Stomach (tissue), 9 donors: ENCODE data around the gene DHX36. TPM values are rescaled to one million over a fixed set of nuclear protein-coding genes. Genes with fewer than 3 reads are reported as not detected.

Experiments
- DNase-seq, 2 donors: peaks; one replicate each; pipeline versions ENCODE4 v3.0.0 to v3.0.0-alpha.2; 2013 to 2019
- H3K27ac ChIP-seq, 5 donors: fragments of 200-600 bp in 4 of 5; sonication (generic) in 4 of 5; one replicate each; pipeline ENCODE4 v1.5.1; 2013 to 2019; ENCODE audit warnings: mild to moderate bottlenecking in 1 of 5, moderate library complexity in 1 of 5
- H3K27me3 ChIP-seq, 3 donors: fragments of 200-600 bp; sonication (generic); one replicate each; pipeline ENCODE4 v1.5.1; 2017 to 2019; ENCODE audit warnings: mixed run types in 1 of 3
- H3K36me3 ChIP-seq, 4 donors: fragments of 200-600 bp; sonication (generic); 1 replicate in 3 of 4; 2 replicates in 1 of 4; pipeline ENCODE4 v1.5.1; 2016 to 2019
- H3K4me1 ChIP-seq, 4 donors: fragments of 200-600 bp; sonication (generic); one replicate each; pipeline ENCODE4 v1.5.1; 2016 to 2019
- H3K4me3 ChIP-seq, 4 donors: fragments of 200-600 bp; sonication (generic) in 3 of 4; one replicate each; pipeline ENCODE4 v1.5.1; 2016 to 2019; ENCODE audit warnings: mild to moderate bottlenecking in 1 of 4
- H3K9me3 ChIP-seq, 4 donors: fragments of 200-600 bp; sonication (generic); one replicate each; pipeline ENCODE4 v1.5.1; 2016 to 2019
- CTCF ChIP-seq, 7 experiments: fragments of 450-650 bp in 4 of 7; fragments of 200-600 bp in 3 of 7; sonication (generic) in 3 of 7; IDR thresholded peaks; one replicate each; pipeline ENCODE4 v1.5.1; 2016 to 2019; ENCODE audit warnings: antibody characterized with exemption in 7 of 7, control low read depth in 2 of 7, mild to moderate bottlenecking in 1 of 7
- EP300 ChIP-seq: sonication (generic); formaldehyde crosslinking; IDR thresholded peaks from one replicate; pipeline ENCODE4 v1.6.1; 2017; ENCODE audit warnings: antibody characterized with exemption
- POLR2A ChIP-seq, 4 donors: fragments of 450-650 bp; IDR thresholded peaks; one replicate each; pipeline ENCODE4 v1.6.1; 2016; ENCODE audit warnings: antibody characterized with exemption in 4 of 4, control low read depth in 2 of 4, mild to moderate bottlenecking in 1 of 4, moderate library complexity in 1 of 4
- POLR2AphosphoS5 ChIP-seq, 3 donors: sonication (generic); formaldehyde crosslinking; IDR thresholded peaks; one replicate each; pipeline ENCODE4 v1.6.1; 2016; ENCODE audit warnings: antibody characterized with exemption in 3 of 3
- WGBS, 5 donors: extraction: QIAGEN DNeasy Blood & Tissue Kit in 3 of 5; methylation state at CpG; one replicate each; pipeline versions ENCODE4 v1.1.5 to v1.1.7; 2013 to 2018; 5-methylcytosine and 5-hydroxymethylcytosine counted together
- intact Hi-C: fragments of 100-400 bp; cut with DNase I; formaldehyde crosslinking; loops from one replicate; pipeline ENCODE4 v1.15.1; 2023; ENCODE audit warnings: low total_unique reads
- polyA plus RNA-seq, 3 donors: library from polyadenylated mRNA; stranded (reverse); fragments of 200-250 nt; gene quantifications; one replicate each; pipeline ENCODE4 v1.2.3, GENCODE V29; 2013
- total RNA-seq, 5 donors: library from RNA; depleted of rRNA; stranded (reverse); fragments of >200 nt; gene quantifications; one replicate each; pipeline versions ENCODE4 v1.1.0 to v1.2.3, GENCODE V29; 2014 to 2016
- donor health status: healthy with polysubstance abuse.
- donor health status: Bipolar disorder and iron deficiency.
- donor health status: healthy.

Gene DHX36
- total and polyA plus RNA-seq, 8 donors = 4.6 to 138 (median 36.0) TPM

GRCh38 chr3:154290187-154290586 is 34.1 kb downstream of the DHX36 start:
- peaks cover 13 to 91% (median 89%) of the 10 kb centered on the region in 4 donors for H3K36me3 ChIP-seq
- no peak overlapping the region for H3K27ac ChIP-seq
- intact Hi-C loops = no loop called here

GRCh38 chr3:154285221-154285620 is 39.1 kb downstream of the DHX36 start:
- H3K4me3 ChIP-seq = no peak overlapping the region
- H3K27me3 ChIP-seq = no peaks in the 10 kb centered on the region
- H3K9me3 ChIP-seq = no peaks in the 10 kb centered on the region
- no peak for DNase-seq
- peaks cover 17 to 91% (median 86%) of the 10 kb centered on the region in 4 donors for H3K36me3 ChIP-seq
- peaks cover 0 to 8% (median 0%) of the 10 kb centered on the region in 4 donors for H3K4me1 ChIP-seq
- WGBS, 5 donors = 83 to 93% (median 86%) methylated on average over 2 of the region's 2 CpGs
- intact Hi-C loops = no loop called here
- no peak for TF ChIP-seq CTCF (IDR thresholded peaks at IDR 0.05)
- no peak for TF ChIP-seq EP300
- TF ChIP-seq POLR2A (IDR thresholded peaks at IDR 0.05) = no peak
- no peak for TF ChIP-seq POLR2AphosphoS5 (IDR thresholded peaks at IDR 0.05)
- H3K27ac ChIP-seq = no peak overlapping the region

More at GRCh38 chr3:154290187-154290586, 34.1 kb downstream of the DHX36 start:
- Histone ChIP-seq H3K4me3 (no peak overlapping the region), H3K9me3 (no peaks in the 10 kb centered on the region), H3K27me3 (no peaks in the 10 kb centered on the region), H3K4me1 (no peaks in the 10 kb centered on the region)
- 93 to 99% (median 97%) methylated on average over 5 of the region's 5 CpGs for WGBS, 5 donors
- DNase-seq = no peak
- no peak for TF ChIP-seq EP300
- no peak for TF ChIP-seq CTCF (IDR thresholded peaks at IDR 0.05)
- TF ChIP-seq POLR2AphosphoS5 (IDR thresholded peaks at IDR 0.05) = no peak
- no peak for TF ChIP-seq POLR2A (IDR thresholded peaks at IDR 0.05)

DNA sequence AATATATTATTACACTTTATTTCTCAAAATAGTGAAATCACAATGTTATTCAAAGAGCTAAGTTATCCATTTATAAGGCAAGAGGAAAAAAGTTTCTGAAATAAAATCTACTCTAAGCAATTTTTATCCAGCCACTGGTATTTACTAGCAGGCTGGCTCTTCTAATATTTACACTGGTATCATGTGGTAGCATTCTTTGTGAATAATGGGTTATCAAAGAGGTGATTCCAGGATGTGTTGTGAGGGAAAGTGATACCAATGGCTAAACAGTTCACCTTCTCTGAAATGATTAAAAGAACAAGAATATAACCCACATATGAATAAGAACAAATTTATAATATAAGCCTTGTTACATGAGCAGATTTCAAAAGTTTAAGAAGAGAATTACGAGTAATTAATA is 44.1 kb downstream of the DHX36 start:
- WGBS, 5 donors = 86 to 94% (median 89%) methylated on average over 1 of the region's 1 CpG
- DNase-seq = peak in 1 of 2 donors; percentile 12
- TF ChIP-seq CTCF (IDR thresholded peaks at IDR 0.05) (no peak), EP300 (no peak), POLR2A (IDR thresholded peaks at IDR 0.05) (no peak), POLR2AphosphoS5 (IDR thresholded peaks at IDR 0.05) (no peak)
- H3K9me3 ChIP-seq = no peaks in the 10 kb centered on the region
- H3K27me3 ChIP-seq = no peaks in the 10 kb centered on the region
- no peak overlapping the region for H3K27ac ChIP-seq
- peaks cover 30 to 95% (median 91%) of the 10 kb centered on the region in 4 donors for H3K36me3 ChIP-seq
- H3K4me1 ChIP-seq = peaks cover 0 to 8% (median 0%) of the 10 kb centered on the region in 4 donors
- no peak overlapping the region for H3K4me3 ChIP-seq
- intact Hi-C loops = no loop called here

GRCh38 chr3:154275965-154276364 is 48.3 kb downstream of the DHX36 start:
- 61 to 82% (median 74%) methylated on average over 2 of the region's 2 CpGs for WGBS, 5 donors
- no peak overlapping the region for H3K27ac ChIP-seq
- peaks cover 28 to 94% (median 86%) of the 10 kb centered on the region in 4 donors for H3K36me3 ChIP-seq

More at GRCh38 chr3:154275965-154276364, 48.3 kb downstream of the DHX36 start:
- H3K9me3 ChIP-seq = no peaks in the 10 kb centered on the region
- peaks cover 0 to 25% (median 6%) of the 10 kb centered on the region in 4 donors for H3K4me1 ChIP-seq
- intact Hi-C loops = no loop called here
- no peaks in the 10 kb centered on the region for H3K27me3 ChIP-seq
- no peak overlapping the region for H3K4me3 ChIP-seq
- TF ChIP-seq CTCF (IDR thresholded peaks at IDR 0.05) (no peak), EP300 (no peak), POLR2A (IDR thresholded peaks at IDR 0.05) (no peak), POLR2AphosphoS5 (IDR thresholded peaks at IDR 0.05) (no peak)
- DNase-seq = no peak
